Neural cell (in vitro differentiated cells): ENCODE results near the gene RNF13. TPM values are rescaled to one million over a fixed set of nuclear protein-coding genes. Genes with fewer than 3 reads are reported as not detected.
A peak's percentile ranks its signal among the peaks of the same experiment; 100 is the strongest.

Experiments
- H2AFZ ChIP-seq: fragments of 200-600, 300-800 bp; sonication (generic), shearing (Covaris generic); 2 replicates; pipeline ENCODE4 v1.6.0; 2014; ENCODE audit warnings: low read depth, mild to moderate bottlenecking, antibody characterized with exemption, low read length, moderate library complexity
- H3F3A ChIP-seq: fragments of 200-600 bp; shearing (Covaris generic); 2 replicates; pipeline ENCODE4 v1.6.1; 2016; ENCODE audit warnings: mild to moderate bottlenecking, moderate library complexity, mixed read lengths, antibody characterized with exemption, low read length; ENCODE audit not compliant: insufficient read depth, poor library complexity, severe bottlenecking
- H3K27ac ChIP-seq: fragments of 200-600, 300-800 bp; sonication (generic), shearing (Covaris generic); 2 replicates; pipeline ENCODE4 v1.5.1; 2014; ENCODE audit warnings: mild to moderate bottlenecking, low read length, moderate library complexity
- H3K27me3 ChIP-seq: fragments of 300-800, 200-600 bp; sonication (generic), shearing (Covaris generic); 2 replicates; pipeline ENCODE4 v1.6.0; 2014; ENCODE audit warnings: mild to moderate bottlenecking, low read depth, low read length, moderate library complexity; ENCODE audit not compliant: insufficient read depth
- H3K36me3 ChIP-seq: fragments of 300-800, 200-600 bp; sonication (generic), shearing (Covaris generic); 2 replicates; pipeline ENCODE4 v1.5.1; 2014; ENCODE audit warnings: mild to moderate bottlenecking, antibody characterized with exemption, low read length, moderate library complexity; ENCODE audit not compliant: insufficient read depth
- H3K4me2 ChIP-seq: fragments of 300-800, 200-600 bp; sonication (generic), shearing (Covaris generic); 2 replicates; pipeline ENCODE4 v1.6.0; 2014; ENCODE audit warnings: mild to moderate bottlenecking, low read length
- H3K4me3 ChIP-seq: fragments of 300-800, 200-600 bp; sonication (generic), shearing (Covaris generic); 2 replicates; pipeline ENCODE4 v1.5.1; 2014; ENCODE audit warnings: mild to moderate bottlenecking, low read length, moderate library complexity
- H3K79me2 ChIP-seq: fragments of 200-600 bp; shearing (Covaris generic); replicated peaks from 2 replicates; pipeline ENCODE4 v1.6.0; 2014; ENCODE audit warnings: mild to moderate bottlenecking, low read length, moderate library complexity; ENCODE audit not compliant: insufficient read depth
- H3K9ac ChIP-seq: fragments of 300-800, 200-600 bp; sonication (generic), shearing (Covaris generic); 2 replicates; pipeline ENCODE4 v1.6.1; 2016; ENCODE audit warnings: mild to moderate bottlenecking, low read length, mixed read lengths
- H3K9me2 ChIP-seq: fragments of 200-600 bp; shearing (Covaris generic); 2 replicates; pipeline ENCODE4 v1.6.1; 2016; ENCODE audit warnings: mild to moderate bottlenecking, low read length, mixed read lengths; ENCODE audit not compliant: insufficient read depth
- H3K9me3 ChIP-seq: fragments of 200-600, 300-800 bp; sonication (generic), shearing (Covaris generic); 2 replicates; pipeline ENCODE4 v1.6.1; 2016; ENCODE audit warnings: mild to moderate bottlenecking, mixed run types, low read length, moderate library complexity, mixed read lengths
- H4K20me1 ChIP-seq: fragments of 200-600 bp; shearing (Covaris generic); 2 replicates; pipeline ENCODE4 v1.6.1; 2016; ENCODE audit warnings: mild to moderate bottlenecking, mixed run types; ENCODE audit not compliant: insufficient read depth
- EP300 ChIP-seq: fragments of 450-650 bp; conservative IDR thresholded peaks from 2 replicates; pipeline ENCODE4 v1.6.1; 2014; ENCODE audit warnings: antibody characterized with exemption, mild to moderate bottlenecking, moderate library complexity; ENCODE audit not compliant: poor library complexity, severe bottlenecking
- EZH2 ChIP-seq: fragments of 200-600, 300-800 bp; shearing (Covaris generic), sonication (generic); IDR thresholded peaks from 2 replicates; pipeline ENCODE4 v1.6.1; 2014; ENCODE audit warnings: antibody characterized with exemption, low read length, borderline replicate concordance, mild to moderate bottlenecking; ENCODE audit not compliant: insufficient read depth, poor library complexity, severe bottlenecking
- MXI1 ChIP-seq: fragments of 450-650 bp; conservative IDR thresholded peaks from 2 replicates; pipeline ENCODE4 v1.6.1; 2014; ENCODE audit warnings: antibody characterized with exemption, mild to moderate bottlenecking; ENCODE audit not compliant: poor library complexity, severe bottlenecking
- POLR2AphosphoS5 ChIP-seq: IDR thresholded peaks from 2 replicates; pipeline ENCODE4 v1.6.1; 2012
- RAD21 ChIP-seq: fragments of 450-650 bp; conservative IDR thresholded peaks from 2 replicates; pipeline ENCODE4 v1.6.1; 2014; ENCODE audit warnings: antibody characterized with exemption, mild to moderate bottlenecking, moderate library complexity
- SMC3 ChIP-seq: fragments of 450-650 bp; conservative IDR thresholded peaks from 2 replicates; pipeline ENCODE4 v1.6.1; 2014; ENCODE audit warnings: antibody characterized with exemption, mild to moderate bottlenecking, moderate library complexity; ENCODE audit not compliant: poor library complexity
- TAF1 ChIP-seq: IDR thresholded peaks from 2 replicates; pipeline ENCODE4 v1.6.1; 2012; ENCODE audit warnings: low read depth
- polyA plus RNA-seq: library from polyadenylated mRNA; depleted of rRNA; stranded (reverse); fragments of >200 nt; gene quantifications from 2 replicates; pipeline ENCODE4 v1.2.3, GENCODE V29; 2014
- TF ChIP-seq, protein P1 (sequence below): fragments of 450-650 bp; IDR thresholded peaks from 2 replicates; pipeline ENCODE4 v1.5.1; 2014; ENCODE audit warnings: antibody characterized with exemption, mild to moderate bottlenecking, moderate library complexity; ENCODE audit not compliant: poor library complexity, severe bottlenecking
- TF ChIP-seq, protein P2 (sequence below): IDR thresholded peaks from 2 replicates; pipeline ENCODE4 v1.6.1; 2012; ENCODE audit warnings: borderline replicate concordance

RNF13 gene
- polyA plus RNA-seq, 1 donor from 2014 or later = 52.3 TPM

DNA sequence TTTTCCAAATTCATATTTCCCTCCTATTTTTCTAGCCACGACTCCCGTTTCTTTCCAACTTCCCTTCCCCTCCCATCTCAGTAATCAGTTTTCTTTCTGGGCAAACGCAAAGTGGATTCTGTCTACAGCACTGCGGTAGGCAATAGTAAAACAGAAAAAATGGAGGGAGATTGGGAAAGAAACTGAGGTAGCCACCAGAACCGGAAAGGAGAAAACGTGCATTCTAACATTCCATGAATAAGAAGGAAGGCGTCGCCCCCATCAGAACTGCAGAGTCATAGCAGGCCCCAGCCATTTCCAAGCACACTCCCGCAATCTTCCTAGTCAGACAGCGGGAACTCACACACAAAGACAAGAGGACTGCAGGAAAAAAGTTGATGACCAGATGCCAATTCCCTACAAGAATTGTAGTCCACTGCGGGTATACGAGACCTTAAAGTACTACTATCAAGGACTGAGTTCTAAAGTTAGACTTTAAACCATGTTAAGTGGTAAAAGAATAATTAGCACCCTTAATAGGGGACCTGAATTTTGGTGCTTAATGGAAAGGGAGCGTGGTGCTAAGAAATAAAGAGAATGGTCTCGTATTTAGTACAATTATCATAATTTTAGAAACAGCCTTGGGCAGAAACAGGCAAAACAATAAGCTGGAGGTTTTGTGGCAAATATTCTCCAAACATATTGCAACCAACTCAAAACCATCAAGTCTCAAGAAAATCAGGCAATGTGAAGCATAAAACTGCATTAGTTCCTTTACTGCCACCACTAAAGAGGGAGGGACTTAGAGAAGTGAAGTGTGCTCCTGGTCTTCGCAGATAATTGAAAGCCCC is 156.3 kb downstream of the RNF13 start:
- Histone ChIP-seq H3K27me3 (no peaks in the 10 kb centered on the region), H3K9me3 (no peaks in the 10 kb centered on the region), H3K9ac (peak overlapping the region; percentile 96), H3K27ac (peak overlapping the region; percentile 96), H4K20me1 (peaks cover 19% of the 10 kb centered on the region), H3K36me3 (no peaks in the 10 kb centered on the region), H2AFZ (peak overlapping the region; percentile 47), H3K79me2 (peaks cover 79% of the 10 kb centered on the region), H3F3A (no peaks in the 10 kb centered on the region), H3K4me3 (peak overlapping the region; percentile 71), H3K9me2 (no peaks in the 10 kb centered on the region), H3K4me2 (peak overlapping the region; percentile 64)
- TF ChIP-seq SMC3 = peak; percentile 45
- TF ChIP-seq MXI1 = peak; percentile 81
- TF ChIP-seq POLR2AphosphoS5 = peak; percentile 31
- no peak for TF ChIP-seq EZH2
- TF ChIP-seq, protein P1, sequence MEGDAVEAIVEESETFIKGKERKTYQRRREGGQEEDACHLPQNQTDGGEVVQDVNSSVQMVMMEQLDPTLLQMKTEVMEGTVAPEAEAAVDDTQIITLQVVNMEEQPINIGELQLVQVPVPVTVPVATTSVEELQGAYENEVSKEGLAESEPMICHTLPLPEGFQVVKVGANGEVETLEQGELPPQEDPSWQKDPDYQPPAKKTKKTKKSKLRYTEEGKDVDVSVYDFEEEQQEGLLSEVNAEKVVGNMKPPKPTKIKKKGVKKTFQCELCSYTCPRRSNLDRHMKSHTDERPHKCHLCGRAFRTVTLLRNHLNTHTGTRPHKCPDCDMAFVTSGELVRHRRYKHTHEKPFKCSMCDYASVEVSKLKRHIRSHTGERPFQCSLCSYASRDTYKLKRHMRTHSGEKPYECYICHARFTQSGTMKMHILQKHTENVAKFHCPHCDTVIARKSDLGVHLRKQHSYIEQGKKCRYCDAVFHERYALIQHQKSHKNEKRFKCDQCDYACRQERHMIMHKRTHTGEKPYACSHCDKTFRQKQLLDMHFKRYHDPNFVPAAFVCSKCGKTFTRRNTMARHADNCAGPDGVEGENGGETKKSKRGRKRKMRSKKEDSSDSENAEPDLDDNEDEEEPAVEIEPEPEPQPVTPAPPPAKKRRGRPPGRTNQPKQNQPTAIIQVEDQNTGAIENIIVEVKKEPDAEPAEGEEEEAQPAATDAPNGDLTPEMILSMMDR = peak; percentile 52
- TF ChIP-seq, protein P2, sequence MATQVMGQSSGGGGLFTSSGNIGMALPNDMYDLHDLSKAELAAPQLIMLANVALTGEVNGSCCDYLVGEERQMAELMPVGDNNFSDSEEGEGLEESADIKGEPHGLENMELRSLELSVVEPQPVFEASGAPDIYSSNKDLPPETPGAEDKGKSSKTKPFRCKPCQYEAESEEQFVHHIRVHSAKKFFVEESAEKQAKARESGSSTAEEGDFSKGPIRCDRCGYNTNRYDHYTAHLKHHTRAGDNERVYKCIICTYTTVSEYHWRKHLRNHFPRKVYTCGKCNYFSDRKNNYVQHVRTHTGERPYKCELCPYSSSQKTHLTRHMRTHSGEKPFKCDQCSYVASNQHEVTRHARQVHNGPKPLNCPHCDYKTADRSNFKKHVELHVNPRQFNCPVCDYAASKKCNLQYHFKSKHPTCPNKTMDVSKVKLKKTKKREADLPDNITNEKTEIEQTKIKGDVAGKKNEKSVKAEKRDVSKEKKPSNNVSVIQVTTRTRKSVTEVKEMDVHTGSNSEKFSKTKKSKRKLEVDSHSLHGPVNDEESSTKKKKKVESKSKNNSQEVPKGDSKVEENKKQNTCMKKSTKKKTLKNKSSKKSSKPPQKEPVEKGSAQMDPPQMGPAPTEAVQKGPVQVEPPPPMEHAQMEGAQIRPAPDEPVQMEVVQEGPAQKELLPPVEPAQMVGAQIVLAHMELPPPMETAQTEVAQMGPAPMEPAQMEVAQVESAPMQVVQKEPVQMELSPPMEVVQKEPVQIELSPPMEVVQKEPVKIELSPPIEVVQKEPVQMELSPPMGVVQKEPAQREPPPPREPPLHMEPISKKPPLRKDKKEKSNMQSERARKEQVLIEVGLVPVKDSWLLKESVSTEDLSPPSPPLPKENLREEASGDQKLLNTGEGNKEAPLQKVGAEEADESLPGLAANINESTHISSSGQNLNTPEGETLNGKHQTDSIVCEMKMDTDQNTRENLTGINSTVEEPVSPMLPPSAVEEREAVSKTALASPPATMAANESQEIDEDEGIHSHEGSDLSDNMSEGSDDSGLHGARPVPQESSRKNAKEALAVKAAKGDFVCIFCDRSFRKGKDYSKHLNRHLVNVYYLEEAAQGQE = peak; percentile 34
- TF ChIP-seq RAD21 = peak; percentile 54
- no peak for TF ChIP-seq TAF1
- TF ChIP-seq EP300 = no peak

DNA sequence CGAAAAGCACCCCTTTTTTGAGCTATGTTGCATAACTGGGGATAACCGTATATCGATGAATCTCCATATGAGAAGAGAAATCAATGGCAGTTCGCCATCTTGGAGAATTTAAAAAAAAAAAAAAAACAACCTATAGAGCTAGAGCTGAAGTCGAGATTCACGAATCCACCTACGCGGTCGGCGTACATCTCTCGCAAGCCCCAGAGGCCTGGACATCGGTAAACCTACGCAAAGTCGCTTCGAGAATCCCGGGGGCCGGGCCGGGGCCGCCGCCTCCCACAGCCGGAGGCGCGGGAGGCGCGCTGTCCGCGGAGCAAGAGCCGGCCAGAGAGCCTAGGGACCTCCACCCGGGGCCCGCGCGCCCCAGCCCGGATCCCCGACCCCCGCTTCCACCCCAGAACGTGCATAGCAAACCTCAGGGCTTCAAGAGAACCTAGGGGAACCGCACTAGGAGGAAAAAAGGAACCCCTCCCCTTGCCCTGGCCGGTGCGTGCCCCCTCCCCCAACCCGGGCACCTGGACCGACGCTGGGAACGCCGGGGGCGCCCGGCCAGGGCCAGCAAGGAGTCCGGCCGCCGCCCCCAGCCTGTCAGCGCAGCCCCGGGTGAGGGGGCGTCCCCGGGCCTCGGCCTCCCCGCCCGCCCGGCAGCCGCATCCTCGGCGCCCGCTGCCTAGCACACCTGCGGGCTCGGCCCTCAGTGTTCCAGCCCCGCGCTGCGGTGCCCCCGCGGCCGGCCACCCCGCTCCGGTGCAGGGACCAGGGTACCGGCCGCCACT is 157.1 kb downstream of the RNF13 start:
- Histone ChIP-seq H3K36me3 (no peaks in the 10 kb centered on the region), H3K79me2 (peaks cover 73% of the 10 kb centered on the region), H3K4me3 (peak overlapping the region; percentile 71), H2AFZ (peak overlapping the region; percentile 47), H3K9me2 (no peaks in the 10 kb centered on the region), H3K27me3 (no peaks in the 10 kb centered on the region), H3K9me3 (no peaks in the 10 kb centered on the region), H3F3A (no peaks in the 10 kb centered on the region), H3K4me2 (peak overlapping the region; percentile 64), H3K9ac (peak overlapping the region; percentile 96), H3K27ac (peak overlapping the region; percentile 96), H4K20me1 (peaks cover 19% of the 10 kb centered on the region)
- TF ChIP-seq POLR2AphosphoS5 = peak; percentile 52
- TF ChIP-seq TAF1 = peak; percentile 18
- TF ChIP-seq EZH2 = no peak
